Measurements from ENCODE around the gene NKAP.
"Not testable (repeated sequence)": the region's sequence is repeated elsewhere in the genome, so short reads cannot be mapped to it uniquely, and the experiment has no call there.

The NKAP gene

GRCh38 chrX:119935215-119935874 is 8.2 kb downstream of the NKAP start:
- DNase-seq, result no peak

GRCh38 chrX:119922391-119922790 is 21.2 kb downstream of the NKAP start:
- DNase-seq, result not testable (repeated sequence)

GRCh38 chrX:119919835-119920585 is 23.5 kb downstream of the NKAP start:
- no peak for DNase-seq

GRCh38 chrX:119917877-119918276 is 25.7 kb downstream of the NKAP start:
- no peak for DNase-seq

- no peak for DNase-seq
Measured at GRCh38 chrX:119916310-119916709, 27.2 kb downstream of the NKAP start.

- no peak for DNase-seq
Measured at GRCh38 chrX:119900976-119901375, 42.6 kb downstream of the NKAP start.

GRCh38 chrX:119899125-119899524 is 44.4 kb downstream of the NKAP start:
- no peak for DNase-seq

- DNase-seq, result no peak
Measured at GRCh38 chrX:119895843-119896326, 47.7 kb downstream of the NKAP start, which contains the start of gene AKAP14. AKAP14 (plus strand) TSS chrX:119895893; CDS start chrX:119903224, 7,331 bp downstream.

- not testable (repeated sequence) for DNase-seq
Measured at GRCh38 chrX:119891961-119892692, 51.4 kb downstream of the NKAP start.

- DNase-seq, result not testable (repeated sequence)
Measured at GRCh38 chrX:119890626-119891025, 52.9 kb downstream of the NKAP start.

- peak; percentile 79 to 80 for DNase-seq
Measured at GRCh38 chrX:119887721-119888425, 55.7 kb downstream of the NKAP start.

- DNase-seq, result no peak
Measured at GRCh38 chrX:119885554-119886428, 57.8 kb downstream of the NKAP start.

- DNase-seq, result peak; percentile 28 to 32
Measured at GRCh38 chrX:119880552-119881437, 62.8 kb downstream of the NKAP start.

- DNase-seq, result no peak
Measured at GRCh38 chrX:119880076-119880475, 63.5 kb downstream of the NKAP start.

- DNase-seq, result no peak
Measured at GRCh38 chrX:119878740-119879139, 64.8 kb downstream of the NKAP start.

GRCh38 chrX:119871599-119872395 is 71.8 kb downstream of the NKAP start, which contains the start of the genes NDUFA1 and RNF113A:
NDUFA1 (plus strand) TSS chrX:119871832; CDS start chrX:119871912, 80 bp downstream.
RNF113A (minus strand) TSS chrX:119871733; CDS start chrX:119871613, 120 bp downstream.
- peak; percentile 85 to 89 for DNase-seq

- DNase-seq, result no peak
Measured at GRCh38 chrX:119871245-119871598, 72.3 kb downstream of the NKAP start.
